ENCODE data around the gene GIPC1.

GRCh38 chr19:14440049-14440448 is 55.9 kb downstream of the GIPC1 start:
- no peak for TF ChIP-seq CTCF (IDR thresholded peaks at IDR 0.05)
- TF ChIP-seq POLR2A (IDR thresholded peaks at IDR 0.05): no peak

Data from right lobe of liver (tissue), 4 donors.